Calu3 (cell line): ENCODE data around the gene COX4I1. TPM values are rescaled to one million over a fixed set of nuclear protein-coding genes. Genes with fewer than 3 reads are reported as not detected.

Experiments
- BruUV-seq: library from RNA; stranded (reverse); fragments of 400-500 nt; replicated peaks from 2 replicates; lab custom pipeline; 2021; lab: Mats Ljungman, UMichigan
- CTCF ChIA-PET: fragments of 300-600 bp; sonication (Branson Sonifier 250); formaldehyde crosslinking; loops from one replicate; lab custom pipeline; 2022; ENCODE audit warnings: antibody characterized with exemption; lab: Charles Lee
- DNase-seq: peaks from one replicate; pipeline ENCODE4 v3.0.0; 2022
- H3K27ac Mint-ChIP-seq: one replicate; pipeline ENCODE4 v1.8.0; 2022; ENCODE audit warnings: mixed read lengths; ENCODE audit not compliant: unreplicated experiment
- H3K27me3 Mint-ChIP-seq: one replicate; pipeline ENCODE4 v1.8.0; 2022; ENCODE audit warnings: mixed read lengths; ENCODE audit not compliant: unreplicated experiment
- H3K36me3 Mint-ChIP-seq: one replicate; pipeline ENCODE4 v1.8.0; 2022; ENCODE audit warnings: mild to moderate bottlenecking, moderate library complexity, mixed read lengths; ENCODE audit not compliant: insufficient read depth, unreplicated experiment
- H3K4me1 Mint-ChIP-seq: one replicate; pipeline ENCODE4 v1.8.0; 2022; ENCODE audit warnings: mild to moderate bottlenecking, low read depth, mixed read lengths; ENCODE audit not compliant: unreplicated experiment
- H3K4me3 Mint-ChIP-seq: one replicate; pipeline ENCODE4 v1.8.0; 2022; ENCODE audit warnings: mild to moderate bottlenecking, low read depth, moderate library complexity, mixed read lengths; ENCODE audit not compliant: unreplicated experiment
- H3K9me3 Mint-ChIP-seq: one replicate; pipeline ENCODE4 v1.8.0; 2022; ENCODE audit warnings: low read depth, mixed read lengths; ENCODE audit not compliant: unreplicated experiment
- CTCF ChIP-seq: fragments of 200-600 bp; IDR thresholded peaks from one replicate; pipeline ENCODE4 v1.8.0; 2022; ENCODE audit warnings: antibody characterized with exemption; ENCODE audit not compliant: unreplicated experiment
- intact Hi-C: fragments of 100-400 bp; cut with micrococcal nuclease; formaldehyde crosslinking; loops from one replicate; pipeline ENCODE4 v1.10.0; 2022; ENCODE audit not compliant: unreplicated experiment
- total RNA-seq: library from RNA; stranded (reverse); gene quantifications from 2 replicates; pipeline ENCODE4 v1.2.3, GENCODE V29; 2022

The COX4I1 gene
- total RNA-seq, 1 experiment from 2014 or later, result 639 TPM

DNA sequence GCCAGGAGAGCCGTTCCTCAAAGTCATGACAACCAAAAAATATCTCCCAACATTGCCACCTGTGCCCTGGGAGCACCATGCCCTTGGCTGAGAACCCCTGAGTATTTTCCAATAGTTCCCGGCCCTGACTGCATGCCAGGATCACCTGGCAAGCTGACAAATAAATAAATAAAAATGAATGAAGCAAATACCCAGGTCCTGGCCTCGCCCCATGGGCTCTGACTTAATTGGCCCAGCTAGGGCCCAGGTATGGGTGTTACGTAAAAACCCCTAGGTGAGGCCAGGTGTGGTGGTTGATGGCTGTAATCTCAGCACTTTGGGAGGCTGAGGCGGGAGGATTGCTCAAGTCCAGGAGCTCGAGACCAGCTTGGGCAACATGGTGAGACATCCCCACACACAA, 45.9 kb upstream of the COX4I1 start:
- intact Hi-C loops, result no loop called here
- DNase-seq, result no peak
- peaks cover 34% of the 10 kb centered on the region for H3K4me1 Mint-ChIP-seq
- no peaks in the 10 kb centered on the region for H3K9me3 Mint-ChIP-seq
- CTCF ChIA-PET, result no interaction called here
- no TSS peak for BruUV-seq
- H3K4me3 Mint-ChIP-seq, result no peak overlapping the region
- no peak for TF ChIP-seq CTCF
- peaks cover 53% of the 10 kb centered on the region for H3K27me3 Mint-ChIP-seq
- H3K36me3 Mint-ChIP-seq, result peaks cover 6% of the 10 kb centered on the region
- no peak overlapping the region for H3K27ac Mint-ChIP-seq

DNA sequence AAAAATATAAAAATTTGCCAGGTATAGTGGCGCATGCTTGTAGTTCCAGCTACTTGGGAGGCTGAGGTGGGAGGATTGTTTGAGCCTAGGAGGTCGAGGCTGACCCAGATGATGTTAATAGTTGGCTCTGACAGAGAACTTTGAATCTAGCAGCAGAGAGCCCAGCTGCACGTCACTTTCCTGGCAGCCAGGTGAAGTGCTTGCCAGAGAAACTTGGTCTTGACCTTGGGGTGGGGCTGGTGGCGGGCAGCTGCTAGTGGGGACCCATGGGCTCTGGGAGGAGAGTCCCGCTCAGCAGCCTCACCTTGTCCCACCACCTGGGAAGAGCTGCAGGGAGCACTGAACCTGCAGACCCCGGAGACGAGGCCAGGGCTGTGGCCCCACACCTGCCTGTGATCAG, 45.5 kb upstream of the COX4I1 start:
- CTCF ChIA-PET, result interaction anchor here (0.6 kb wide), 1 partner anchor 283 kb away, joined by 3 read pairs; no protein-coding TSS in a partner anchor
- Mint-ChIP-seq H3K9me3 (no peaks in the 10 kb centered on the region), H3K4me3 (no peak overlapping the region), H3K27ac (no peak overlapping the region), H3K36me3 (peaks cover 9% of the 10 kb centered on the region), H3K27me3 (peaks cover 57% of the 10 kb centered on the region), H3K4me1 (peaks cover 37% of the 10 kb centered on the region)
- no peak for DNase-seq
- no peak for TF ChIP-seq CTCF
- intact Hi-C loops, result no loop called here
- BruUV-seq, result no TSS peak

DNA sequence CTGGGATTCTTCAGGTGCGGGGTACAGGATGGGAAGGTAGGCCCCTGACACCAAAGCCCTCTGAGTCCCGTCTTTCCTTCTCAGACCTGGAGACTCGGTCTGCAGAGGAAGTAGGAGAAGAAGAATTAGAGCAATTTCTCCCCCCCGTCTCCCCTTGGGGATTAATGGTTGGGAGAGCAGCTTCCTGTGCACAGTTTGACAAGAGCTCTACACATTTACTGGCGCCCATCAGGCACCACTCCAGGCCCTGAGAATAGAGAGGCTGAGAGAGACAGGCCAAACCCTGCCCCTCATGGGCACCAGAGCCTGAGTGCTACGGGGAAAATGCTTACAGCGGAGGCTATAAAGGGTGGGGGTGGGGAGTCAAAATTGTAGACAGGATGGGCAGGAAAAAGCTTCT, 45.1 kb upstream of the COX4I1 start:
- Mint-ChIP-seq H3K36me3 (peaks cover 13% of the 10 kb centered on the region), H3K27ac (no peak overlapping the region), H3K27me3 (peaks cover 62% of the 10 kb centered on the region), H3K9me3 (no peaks in the 10 kb centered on the region), H3K4me3 (no peak overlapping the region), H3K4me1 (peaks cover 42% of the 10 kb centered on the region)
- intact Hi-C loops, result no loop called here
- CTCF ChIA-PET, result interaction anchor here (0.6 kb wide), 1 partner anchor 284 kb away, joined by 3 read pairs; no protein-coding TSS in a partner anchor
- no peak for DNase-seq
- no TSS peak for BruUV-seq
- TF ChIP-seq CTCF, result no peak

- Mint-ChIP-seq H3K9me3 (no peaks in the 10 kb centered on the region), H3K27me3 (peaks cover 79% of the 10 kb centered on the region), H3K4me3 (no peak overlapping the region), H3K36me3 (peaks cover 7% of the 10 kb centered on the region), H3K27ac (no peak overlapping the region), H3K4me1 (peaks cover 36% of the 10 kb centered on the region)
- intact Hi-C loops, result loop anchor here (5.0 kb wide), 1 partner anchor 79 kb away; no protein-coding TSS in a partner anchor
- no peak for TF ChIP-seq CTCF
- no peak for DNase-seq
- CTCF ChIA-PET, result no interaction called here
- BruUV-seq, result no TSS peak
These were observed 43.3 kb upstream of the COX4I1 start for GRCh38 chr16:85755929-85756768.
